Measurements from ENCODE around the gene FAM234A.

The FAM234A gene

GRCh38 chr16:301235-301634, 66.6 kb downstream of the FAM234A start:
- no peak for TF ChIP-seq CTCF (conservative IDR thresholded peaks at IDR 0.05; ENCODE audit: control insufficient read depth, insufficient read depth, low read depth, low read length)
- H3K4me3 ChIP-seq (ENCODE audit: control insufficient read depth, low read depth, low read length): no peak overlapping the region
- no peak for DNase-seq (ENCODE audit: low read depth)

- H3K4me3 ChIP-seq (ENCODE audit: control insufficient read depth, low read depth, low read length): no peak overlapping the region
- DNase-seq (ENCODE audit: low read depth): no peak
- no peak for TF ChIP-seq CTCF (conservative IDR thresholded peaks at IDR 0.05; ENCODE audit: control insufficient read depth, insufficient read depth, low read depth, low read length)
Observed at GRCh38 chr16:301950-302349, 67.3 kb downstream of the FAM234A start.

GRCh38 chr16:303760-304505, 69.3 kb downstream of the FAM234A start:
- DNase-seq (ENCODE audit: low read depth): peak; percentile 5
- TF ChIP-seq CTCF (conservative IDR thresholded peaks at IDR 0.05; ENCODE audit: control insufficient read depth, insufficient read depth, low read depth, low read length): no peak
- no peak overlapping the region for H3K4me3 ChIP-seq (ENCODE audit: control insufficient read depth, low read depth, low read length)

- no peak overlapping the region for H3K4me3 ChIP-seq (ENCODE audit: control insufficient read depth, low read depth, low read length)
- peak; percentile 9 for DNase-seq (ENCODE audit: low read depth)
- TF ChIP-seq CTCF (conservative IDR thresholded peaks at IDR 0.05; ENCODE audit: control insufficient read depth, insufficient read depth, low read depth, low read length): no peak
Observed at GRCh38 chr16:305916-306626, 71.5 kb downstream of the FAM234A start.

GRCh38 chr16:306911-307370, 72.3 kb downstream of the FAM234A start:
- DNase-seq (ENCODE audit: low read depth): no peak
- TF ChIP-seq CTCF (conservative IDR thresholded peaks at IDR 0.05; ENCODE audit: control insufficient read depth, insufficient read depth, low read depth, low read length): no peak
- no peak overlapping the region for H3K4me3 ChIP-seq (ENCODE audit: control insufficient read depth, low read depth, low read length)

- no peak for TF ChIP-seq CTCF (conservative IDR thresholded peaks at IDR 0.05; ENCODE audit: control insufficient read depth, insufficient read depth, low read depth, low read length)
- no peak for DNase-seq (ENCODE audit: low read depth)
- no peak overlapping the region for H3K4me3 ChIP-seq (ENCODE audit: control insufficient read depth, low read depth, low read length)
Observed at GRCh38 chr16:307691-308312, 73.2 kb downstream of the FAM234A start.
